ENCODE results near the gene PYHIN1.

Gene PYHIN1

GRCh38 chr1:159014851-159015250 is 83.5 kb downstream of the PYHIN1 start:
- no peak for DNase-seq (ENCODE audit: low spot score)

- DNase-seq (ENCODE audit: low spot score) = no peak
Measured at GRCh38 chr1:159015440-159015909, 84.1 kb downstream of the PYHIN1 start.

GRCh38 chr1:159023723-159024122 is 92.4 kb downstream of the PYHIN1 start:
- peak; percentile 14 for DNase-seq (ENCODE audit: low spot score)

- DNase-seq (ENCODE audit: low spot score) = no peak
Measured at GRCh38 chr1:159025043-159025442, 93.7 kb downstream of the PYHIN1 start.

Measured in iPS-NIHi11 (cell line).